Right lobe of liver (tissue), 4 donors: ENCODE data around the gene CA5A.

Experiments
- POLR2A ChIP-seq: fragments of 450-650 bp; IDR thresholded peaks from one replicate; pipeline ENCODE4 v1.6.1; 2017; ENCODE audit warnings: antibody characterized with exemption, mild to moderate bottlenecking
- TF ChIP-seq, protein P1 (sequence below), 4 donors: fragments of 200-600 bp in 3 of 4; fragments of 450-650 bp in 1 of 4; IDR thresholded peaks; one replicate each; pipeline versions ENCODE4 v1.5.1 to v1.8.0; 2016 to 2022; ENCODE audit warnings: antibody characterized with exemption in 4 of 4, mild to moderate bottlenecking in 2 of 4
- donor health status: DM: no; HTN: no; CAD: no.
- donor health status: DM: no; HTN: no; CAD: no.
- donor health status: DM: no; HTN: yes; CAD: no.

DNA sequence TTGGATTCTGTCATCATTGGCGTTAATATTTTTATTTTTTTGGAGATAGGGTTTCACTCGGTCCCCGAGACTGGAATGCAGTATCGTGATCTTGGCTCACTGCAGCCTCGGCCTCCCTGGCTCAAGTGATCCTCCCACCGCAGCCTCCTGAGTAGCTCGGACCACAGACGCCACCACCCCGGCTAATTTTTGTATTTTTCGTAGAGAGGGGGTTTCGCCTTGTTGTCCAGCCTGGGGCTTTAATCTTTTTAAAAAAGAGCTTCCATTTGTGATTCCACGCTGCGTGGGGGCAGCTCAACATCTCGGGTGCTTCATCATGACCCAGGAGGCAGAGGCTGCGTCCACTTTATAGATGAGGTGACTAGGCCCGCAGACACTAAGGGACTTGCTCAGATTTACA, 16.4 kb upstream of the CA5A start:
- TF ChIP-seq, protein P1, sequence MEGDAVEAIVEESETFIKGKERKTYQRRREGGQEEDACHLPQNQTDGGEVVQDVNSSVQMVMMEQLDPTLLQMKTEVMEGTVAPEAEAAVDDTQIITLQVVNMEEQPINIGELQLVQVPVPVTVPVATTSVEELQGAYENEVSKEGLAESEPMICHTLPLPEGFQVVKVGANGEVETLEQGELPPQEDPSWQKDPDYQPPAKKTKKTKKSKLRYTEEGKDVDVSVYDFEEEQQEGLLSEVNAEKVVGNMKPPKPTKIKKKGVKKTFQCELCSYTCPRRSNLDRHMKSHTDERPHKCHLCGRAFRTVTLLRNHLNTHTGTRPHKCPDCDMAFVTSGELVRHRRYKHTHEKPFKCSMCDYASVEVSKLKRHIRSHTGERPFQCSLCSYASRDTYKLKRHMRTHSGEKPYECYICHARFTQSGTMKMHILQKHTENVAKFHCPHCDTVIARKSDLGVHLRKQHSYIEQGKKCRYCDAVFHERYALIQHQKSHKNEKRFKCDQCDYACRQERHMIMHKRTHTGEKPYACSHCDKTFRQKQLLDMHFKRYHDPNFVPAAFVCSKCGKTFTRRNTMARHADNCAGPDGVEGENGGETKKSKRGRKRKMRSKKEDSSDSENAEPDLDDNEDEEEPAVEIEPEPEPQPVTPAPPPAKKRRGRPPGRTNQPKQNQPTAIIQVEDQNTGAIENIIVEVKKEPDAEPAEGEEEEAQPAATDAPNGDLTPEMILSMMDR (IDR thresholded peaks at IDR 0.05), result no peak
- TF ChIP-seq POLR2A, result no peak
